NCI-H1694 (cell line): ENCODE data around the gene ERO1B.
A peak's percentile ranks its signal among the peaks of the same experiment; 100 is the strongest.

Experiments used
- DNase-seq: peaks from one replicate; lab custom pipeline; 2025; lab: John Stamatoyannopoulos, UW

ERO1B gene

GRCh38 chr1:236301080-236301957 is 19.6 kb upstream of the ERO1B start:
- DNase-seq = no peak

GRCh38 chr1:236297161-236297560 is 15.4 kb upstream of the ERO1B start:
- DNase-seq = no peak

DNA sequence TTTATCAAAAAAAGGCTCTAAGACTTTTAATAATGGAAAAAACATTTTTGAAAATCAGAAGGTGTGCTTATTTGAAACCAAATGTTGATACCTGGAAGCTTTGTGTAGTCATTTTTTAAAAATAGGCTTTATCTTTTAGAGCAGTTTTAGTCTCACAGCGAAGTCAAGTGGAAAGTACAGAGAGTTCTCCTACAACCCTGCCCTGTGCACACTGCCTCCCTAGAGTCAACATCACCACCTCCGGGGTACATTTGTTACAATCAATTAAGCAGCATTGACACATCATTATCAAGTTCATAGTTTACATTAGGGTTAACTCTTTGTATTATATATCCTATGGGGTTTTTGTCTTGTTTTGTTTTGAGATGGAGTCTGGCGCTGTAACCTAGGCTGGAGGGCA is 10.7 kb upstream of the ERO1B start:
- no peak for DNase-seq

DNA sequence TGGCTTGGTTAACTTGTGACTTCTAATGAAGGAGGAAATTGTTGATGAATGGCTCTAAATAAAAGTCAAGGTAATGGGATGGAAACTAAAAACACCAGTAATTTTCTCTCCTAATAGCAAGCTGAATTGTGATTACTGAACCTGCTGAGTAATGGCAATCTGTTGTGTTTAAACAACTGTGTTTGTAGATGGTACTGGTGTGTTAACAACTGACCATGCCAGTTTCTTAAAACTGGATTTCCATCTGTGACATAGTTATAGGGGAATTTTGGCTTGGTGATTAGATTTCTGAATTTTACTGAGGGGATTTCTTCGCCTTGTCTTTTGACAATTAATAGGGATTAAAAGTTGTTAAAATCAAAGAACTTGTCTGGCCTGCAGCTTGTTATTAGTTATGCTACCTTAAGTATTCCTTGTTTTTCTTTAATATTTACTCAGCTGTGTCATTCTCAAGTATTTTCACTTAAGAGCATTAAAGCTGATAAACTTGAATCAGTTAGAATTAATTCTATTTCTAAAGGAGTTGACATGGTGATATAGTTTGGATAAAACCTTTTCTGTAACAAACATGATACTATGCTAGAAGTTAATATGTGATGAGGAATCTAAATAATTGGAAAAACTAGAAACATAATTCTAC is 7.9 kb upstream of the ERO1B start:
- DNase-seq = no peak

DNA sequence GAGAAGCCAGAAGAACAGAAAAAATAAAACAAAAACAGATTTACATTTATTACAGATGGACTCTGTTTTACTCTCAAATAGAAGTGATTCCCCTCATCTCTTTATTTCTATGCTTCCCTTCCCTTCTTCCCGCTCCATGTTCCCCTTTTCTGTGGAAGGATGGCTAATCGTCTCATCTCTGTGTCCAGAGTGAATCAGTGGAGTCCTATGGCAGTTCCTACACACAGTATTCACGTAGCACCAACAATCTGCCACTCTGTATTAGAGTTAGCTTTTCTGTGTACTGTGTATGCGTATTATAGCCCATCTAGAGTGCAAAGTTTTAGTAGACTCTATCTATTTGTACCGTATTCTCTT is 6.8 kb upstream of the ERO1B start:
- DNase-seq = no peak

DNA sequence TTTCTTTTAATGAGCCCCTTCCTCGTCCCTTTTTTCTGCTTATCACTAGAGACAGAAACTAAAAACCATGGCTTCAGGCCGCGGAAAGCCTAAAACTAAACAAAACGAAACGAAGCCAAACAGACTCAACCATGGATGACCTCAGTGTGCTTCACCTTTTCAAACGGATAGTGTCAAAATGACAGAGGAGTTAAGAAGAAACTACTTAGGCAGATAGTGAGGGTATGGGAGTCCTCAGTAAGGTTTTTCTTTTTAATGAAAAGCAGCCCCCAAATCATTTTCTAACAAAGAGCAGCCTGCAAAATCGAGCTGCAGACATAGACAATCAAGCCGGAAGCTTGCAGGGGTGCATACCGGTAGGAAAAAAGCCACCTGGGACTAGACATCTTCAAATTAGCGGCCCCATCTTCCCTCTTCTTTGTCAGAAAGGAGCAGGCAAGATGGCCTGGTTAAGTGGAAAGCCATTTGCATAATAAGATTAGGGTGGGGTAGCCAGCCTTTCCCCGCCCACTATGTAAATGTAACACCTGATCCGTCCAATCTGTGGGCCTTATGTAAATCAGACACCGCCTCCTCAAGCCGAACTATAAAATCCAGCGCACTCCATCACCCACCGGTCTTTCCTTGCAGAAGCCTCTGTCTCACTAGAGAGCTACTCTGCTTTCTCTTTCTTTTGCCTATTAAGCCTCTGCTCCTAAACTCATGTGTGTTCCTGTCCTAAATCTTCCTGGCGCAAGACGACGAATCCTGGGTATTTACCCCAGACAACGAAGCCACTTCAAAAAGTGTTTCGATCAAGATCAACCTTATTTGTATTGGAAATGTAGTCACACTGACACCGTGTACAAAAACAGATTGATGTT is 6.2 kb upstream of the ERO1B start:
- DNase-seq = no peak

GRCh38 chr1:236287356-236287755 is 5.6 kb upstream of the ERO1B start:
- no peak for DNase-seq

GRCh38 chr1:236284291-236284721 is 2.5 kb upstream of the ERO1B start:
- no peak for DNase-seq

DNA sequence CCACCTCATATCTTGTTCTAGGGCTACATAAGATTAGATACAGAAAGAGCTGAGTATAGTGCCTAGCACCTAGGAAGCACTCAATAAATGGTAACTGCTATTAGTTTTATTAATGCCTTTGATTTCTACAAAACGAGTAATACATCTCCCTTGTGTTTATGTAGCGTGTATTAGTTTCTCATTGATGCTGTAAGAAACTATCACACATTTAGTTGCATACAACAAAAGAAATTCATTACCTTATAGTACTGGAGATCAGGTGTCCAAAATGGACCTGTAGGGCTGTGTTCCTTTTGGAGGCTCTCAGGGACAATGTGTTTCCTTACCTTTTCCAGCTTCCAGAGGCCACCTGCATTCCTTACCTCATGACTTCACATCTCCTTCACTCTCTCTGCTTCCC is 961 bp upstream of the ERO1B start:
- no peak for DNase-seq

DNA sequence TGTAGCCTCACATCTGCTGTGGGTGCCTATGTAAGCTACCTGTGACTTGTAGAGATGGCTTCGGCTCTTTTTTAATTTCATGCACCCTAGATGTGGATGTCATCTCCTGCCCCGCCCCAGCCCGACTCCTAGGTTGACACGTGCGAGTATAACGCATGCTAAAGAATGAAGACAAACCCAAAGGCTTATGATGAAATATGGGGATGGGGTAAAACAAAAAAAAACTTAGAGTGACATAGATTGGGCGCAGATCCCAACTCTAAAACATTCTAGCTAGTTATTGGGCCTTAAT is 613 bp upstream of the ERO1B start:
- DNase-seq = no peak

DNA sequence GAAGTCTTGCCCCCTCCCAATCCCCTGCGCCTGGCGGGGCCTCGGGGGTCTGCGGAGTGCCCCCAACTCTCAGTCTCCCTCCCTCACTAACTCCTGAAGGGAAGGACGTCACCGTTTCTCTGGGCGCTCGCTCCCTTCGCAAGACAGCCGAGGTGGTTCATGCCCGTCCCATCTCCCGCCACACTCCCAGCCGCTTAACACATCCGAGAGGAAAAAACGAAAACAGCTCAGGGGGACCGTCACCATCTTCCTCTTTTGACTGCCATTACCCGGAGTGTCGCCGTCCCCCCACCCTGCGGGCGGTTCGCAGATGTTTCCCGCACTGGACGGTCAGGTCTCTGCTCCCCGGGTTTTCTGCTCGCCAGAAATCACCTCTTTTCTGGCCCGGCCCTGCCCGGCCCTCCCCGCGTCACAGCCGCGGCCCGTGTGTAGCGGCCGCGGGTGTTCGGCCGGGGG is 532 bp downstream of the ERO1B start:
- DNase-seq = peak; percentile 17

DNA sequence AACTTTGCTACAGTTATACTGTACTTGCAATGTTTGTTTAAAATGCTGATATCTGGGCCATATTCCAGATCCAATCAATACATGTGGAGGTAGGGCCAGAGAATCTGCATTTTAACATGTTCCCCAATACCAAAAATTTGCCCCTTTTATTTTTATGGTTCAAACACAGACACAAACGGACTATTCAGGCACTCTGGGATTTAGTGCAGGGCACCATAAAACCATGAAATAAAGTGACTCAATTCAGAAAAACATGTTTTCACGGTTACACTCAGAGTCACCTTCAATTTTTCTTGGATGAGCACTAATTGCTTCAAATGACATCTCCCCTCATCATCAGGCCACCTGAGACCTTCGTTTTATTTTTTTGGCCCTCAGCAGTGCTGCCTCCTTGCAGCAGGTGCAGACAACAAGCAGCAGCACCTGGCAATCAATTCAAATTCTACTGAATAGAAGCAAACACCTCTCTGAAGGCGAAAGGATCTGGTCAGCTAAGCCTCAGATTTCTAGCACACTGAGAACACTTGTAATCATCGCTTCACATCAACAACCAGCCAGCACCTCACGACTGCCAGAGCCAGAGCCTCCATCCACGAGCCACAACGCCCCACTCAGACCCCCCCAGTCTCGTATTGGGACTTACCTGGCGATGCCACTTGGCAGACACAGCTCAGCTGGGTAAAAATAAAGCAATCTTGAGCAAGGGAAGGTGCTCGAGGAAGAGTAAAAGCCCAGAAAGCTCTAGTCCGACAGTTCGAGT is 1.1 kb downstream of the ERO1B start:
- no peak for DNase-seq

- no peak for DNase-seq
Measured at GRCh38 chr1:236275586-236275985, 6.2 kb downstream of the ERO1B start.

- DNase-seq = no peak
Measured at GRCh38 chr1:236275061-236275460, 6.7 kb downstream of the ERO1B start.

DNA sequence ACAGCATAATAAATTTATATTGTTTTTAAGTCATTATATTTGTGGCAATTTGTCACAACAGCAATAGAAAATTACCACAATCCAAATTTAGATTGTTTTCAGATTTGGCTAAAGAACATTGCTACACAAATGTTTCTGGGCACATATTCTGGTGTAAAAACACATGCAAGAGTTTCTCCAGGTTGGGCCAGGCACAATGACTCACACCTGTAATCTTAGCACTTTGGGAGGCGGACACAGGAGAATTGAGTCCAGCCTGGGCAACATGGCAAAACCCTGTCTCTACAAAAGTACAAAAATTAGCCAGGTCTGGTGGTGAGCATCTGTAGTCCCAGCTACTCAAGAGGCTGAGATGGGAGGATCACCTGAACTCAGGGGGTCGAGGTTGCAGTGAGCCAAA is 8.4 kb downstream of the ERO1B start:
- DNase-seq = no peak

GRCh38 chr1:236269439-236269838 is 12.3 kb downstream of the ERO1B start:
- DNase-seq = no peak

GRCh38 chr1:236261898-236262297 is 19.9 kb downstream of the ERO1B start:
- DNase-seq = no peak

GRCh38 chr1:236261033-236261432 is 20.7 kb downstream of the ERO1B start:
- DNase-seq = no peak

GRCh38 chr1:236259043-236259442 is 22.7 kb downstream of the ERO1B start:
- DNase-seq = no peak

DNA sequence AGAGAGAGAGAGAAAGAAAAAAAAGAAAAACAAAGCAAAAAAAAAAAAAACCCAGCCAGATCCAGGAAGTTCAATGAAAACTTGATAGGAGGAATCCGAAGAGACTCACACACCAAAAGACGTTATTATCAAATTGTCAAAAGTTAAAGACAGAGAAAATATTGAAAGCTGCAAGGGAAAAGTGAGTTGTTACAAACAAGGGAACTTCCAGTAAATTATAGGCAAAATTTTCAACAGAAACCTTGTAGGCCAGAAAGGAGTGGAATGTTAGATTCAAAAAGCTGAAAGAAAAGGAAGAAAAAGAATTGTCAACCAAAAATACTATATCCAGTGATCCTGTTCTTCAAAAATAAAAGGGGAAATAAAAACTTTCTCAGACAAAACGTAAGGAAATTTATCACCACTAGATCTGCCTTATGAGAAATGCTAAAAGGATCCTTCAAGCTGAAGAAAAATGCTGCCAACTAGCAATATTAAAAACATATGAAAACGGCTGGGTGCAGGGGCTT is 23.6 kb downstream of the ERO1B start:
- DNase-seq = no peak

- DNase-seq = no peak
Measured at GRCh38 chr1:236257216-236257615, 24.5 kb downstream of the ERO1B start.
